ENCODE measurements around the gene ADGRL2. TPM values are rescaled to one million over a fixed set of nuclear protein-coding genes. Genes with fewer than 3 reads are reported as not detected.

ADGRL2 gene
- total RNA-seq, 1 experiment from 2014 or later, result 0.20 TPM

DNA sequence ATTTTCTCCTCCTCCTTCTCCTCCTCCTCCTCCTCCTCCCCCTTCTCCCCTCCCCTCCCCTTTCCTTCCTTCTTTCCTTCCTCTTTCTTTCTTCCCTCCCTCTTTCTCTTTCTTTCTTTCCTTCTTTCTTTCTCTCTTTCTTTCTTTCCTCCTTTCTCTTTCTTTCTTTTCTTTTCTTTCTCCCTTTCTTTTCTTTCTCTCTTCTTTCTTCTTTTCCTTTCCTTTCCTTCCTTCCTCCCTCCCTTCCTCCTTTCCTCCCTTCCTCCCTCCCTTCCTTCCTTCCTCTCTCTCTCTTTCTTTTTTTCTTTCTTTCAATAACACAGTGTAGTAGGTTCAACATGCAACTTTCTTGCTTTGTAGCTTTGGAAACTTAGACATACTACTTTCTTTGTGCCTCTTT lies 46.3 kb upstream of the ADGRL2 start (continued):
- TF ChIP-seq REST (IDR thresholded peaks at IDR 0.05; ENCODE audit: low read depth), result no peak
- no peak for TF ChIP-seq FOSL1 (IDR thresholded peaks at IDR 0.05; ENCODE audit: low read depth)
- TF ChIP-seq, protein P1, sequence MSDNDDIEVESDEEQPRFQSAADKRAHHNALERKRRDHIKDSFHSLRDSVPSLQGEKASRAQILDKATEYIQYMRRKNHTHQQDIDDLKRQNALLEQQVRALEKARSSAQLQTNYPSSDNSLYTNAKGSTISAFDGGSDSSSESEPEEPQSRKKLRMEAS (IDR thresholded peaks at IDR 0.05), result no peak
- TF ChIP-seq RAD21 (IDR thresholded peaks at IDR 0.05; ENCODE audit: low read depth), result no peak
- TF ChIP-seq POLR2AphosphoS5 (IDR thresholded peaks at IDR 0.05; ENCODE audit: low read depth, low read length), result no peak

GRCh38 chr1:81756872-81757271 lies 43.9 kb upstream of the ADGRL2 start:
- DNase-seq (ENCODE audit: low read depth, low spot score) (no peak), ATAC-seq (no peak)
- Histone ChIP-seq H2AFZ (ENCODE audit: low read depth, low read length, poor library complexity, severe bottlenecking) (no peak overlapping the region), H3K9ac (ENCODE audit: low read length) (no peak overlapping the region), H3K79me2 (ENCODE audit: insufficient read depth, low read length) (no peaks in the 10 kb centered on the region), H3K27me3 (ENCODE audit: insufficient read depth, low read length) (no peaks in the 10 kb centered on the region), H3K36me3 (ENCODE audit: control insufficient read depth in 1 of 2, insufficient read depth in 2 of 2, low read length in 2 of 2) (no peaks in the 10 kb centered on the region), H3K4me2 (ENCODE audit: low read length) (no peak overlapping the region), H3K4me1 (ENCODE audit: control insufficient read depth in 1 of 2, insufficient read depth in 2 of 2, low read length in 2 of 2) (no peaks in the 10 kb centered on the region), H3K4me3 (replicated peaks in 1 of 2; ENCODE audit: low read depth in 1 of 2, low read length in 2 of 2) (no peak overlapping the region), H3K9me2 (ENCODE audit: insufficient read depth) (no peaks in the 10 kb centered on the region), H4K20me1 (ENCODE audit: insufficient read depth) (no peaks in the 10 kb centered on the region), H3K27ac (ENCODE audit: low read depth, low read length) (no peak overlapping the region), H3K9me3 (ENCODE audit: control insufficient read depth in 1 of 2, insufficient read depth in 1 of 2, low read depth in 1 of 2, low read length in 2 of 2) (no peaks in the 10 kb centered on the region)
- RAD21 ChIA-PET (ENCODE audit: low non-redundant PET in 1 of 2, low total read pairs in 2 of 2, uncharacterized antibody in 2 of 2, unreplicated experiment in 2 of 2), result no interaction called here
- POLR2A ChIA-PET, result no interaction called here
- intact Hi-C loops (cut with micrococcal nuclease), result no loop called here
- no peak for TF ChIP-seq CEBPB (IDR thresholded peaks at IDR 0.05; ENCODE audit: low read depth)
- TF ChIP-seq, protein P2, sequence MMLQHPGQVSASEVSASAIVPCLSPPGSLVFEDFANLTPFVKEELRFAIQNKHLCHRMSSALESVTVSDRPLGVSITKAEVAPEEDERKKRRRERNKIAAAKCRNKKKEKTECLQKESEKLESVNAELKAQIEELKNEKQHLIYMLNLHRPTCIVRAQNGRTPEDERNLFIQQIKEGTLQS (IDR thresholded peaks at IDR 0.05), result no peak
- TF ChIP-seq, protein P3, sequence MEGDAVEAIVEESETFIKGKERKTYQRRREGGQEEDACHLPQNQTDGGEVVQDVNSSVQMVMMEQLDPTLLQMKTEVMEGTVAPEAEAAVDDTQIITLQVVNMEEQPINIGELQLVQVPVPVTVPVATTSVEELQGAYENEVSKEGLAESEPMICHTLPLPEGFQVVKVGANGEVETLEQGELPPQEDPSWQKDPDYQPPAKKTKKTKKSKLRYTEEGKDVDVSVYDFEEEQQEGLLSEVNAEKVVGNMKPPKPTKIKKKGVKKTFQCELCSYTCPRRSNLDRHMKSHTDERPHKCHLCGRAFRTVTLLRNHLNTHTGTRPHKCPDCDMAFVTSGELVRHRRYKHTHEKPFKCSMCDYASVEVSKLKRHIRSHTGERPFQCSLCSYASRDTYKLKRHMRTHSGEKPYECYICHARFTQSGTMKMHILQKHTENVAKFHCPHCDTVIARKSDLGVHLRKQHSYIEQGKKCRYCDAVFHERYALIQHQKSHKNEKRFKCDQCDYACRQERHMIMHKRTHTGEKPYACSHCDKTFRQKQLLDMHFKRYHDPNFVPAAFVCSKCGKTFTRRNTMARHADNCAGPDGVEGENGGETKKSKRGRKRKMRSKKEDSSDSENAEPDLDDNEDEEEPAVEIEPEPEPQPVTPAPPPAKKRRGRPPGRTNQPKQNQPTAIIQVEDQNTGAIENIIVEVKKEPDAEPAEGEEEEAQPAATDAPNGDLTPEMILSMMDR (IDR thresholded peaks at IDR 0.05 in 2 of 3, conservative IDR thresholded peaks at IDR 0.05 in 1 of 3; ENCODE audit: borderline replicate concordance in 1 of 3, insufficient read depth in 1 of 3, low read depth in 2 of 3, low read length in 2 of 3), result no peak
- TF ChIP-seq, protein P1 (IDR thresholded peaks at IDR 0.05), result no peak
- TF ChIP-seq REST (IDR thresholded peaks at IDR 0.05; ENCODE audit: low read depth), result no peak
- TF ChIP-seq POLR2AphosphoS5 (IDR thresholded peaks at IDR 0.05; ENCODE audit: low read depth, low read length), result no peak
- no peak for TF ChIP-seq SRF (IDR thresholded peaks at IDR 0.05; ENCODE audit: low read depth)
- no peak for TF ChIP-seq JUND (IDR thresholded peaks at IDR 0.05)
- no peak for TF ChIP-seq SIN3A (IDR thresholded peaks at IDR 0.05; ENCODE audit: low read depth)
- no peak for TF ChIP-seq RAD21 (IDR thresholded peaks at IDR 0.05; ENCODE audit: low read depth)
- TF ChIP-seq EGR1 (IDR thresholded peaks at IDR 0.05; ENCODE audit: low read depth), result no peak
- no peak for TF ChIP-seq CBX3 (IDR thresholded peaks at IDR 0.05; ENCODE audit: low read depth)
- no peak for TF ChIP-seq ZNF274 (IDR thresholded peaks at IDR 0.05; ENCODE audit: low read depth, low read length)
- TF ChIP-seq EZH2phosphoT487 (IDR thresholded peaks at IDR 0.05; ENCODE audit: borderline replicate concordance), result no peak
- CTCF ChIA-PET, result no interaction called here
- BruUV-seq (replicated peaks), result no TSS peak
